Endothelial cell (in vitro differentiated cells): ENCODE measurements around the gene ATP13A3. TPM values are rescaled to one million over a fixed set of nuclear protein-coding genes. Genes with fewer than 3 reads are reported as not detected.
A peak's percentile ranks its signal among the peaks of the same experiment; 100 is the strongest.

ENCODE experiments used
- DNase-seq: peaks from one replicate; pipeline ENCODE4 v3.0.0; 2021; ENCODE audit warnings: low spot score
- H3K27ac Mint-ChIP-seq: one replicate; pipeline ENCODE4 v1.8.0; 2021; ENCODE audit warnings: mixed read lengths, inconsistent platforms; ENCODE audit not compliant: unreplicated experiment
- H3K27me3 Mint-ChIP-seq: one replicate; pipeline ENCODE4 v1.8.0; 2021; ENCODE audit warnings: mild to moderate bottlenecking, moderate library complexity, mixed read lengths, inconsistent platforms; ENCODE audit not compliant: unreplicated experiment
- H3K36me3 Mint-ChIP-seq: one replicate; pipeline ENCODE4 v1.8.0; 2021; ENCODE audit warnings: mild to moderate bottlenecking, low read depth, mixed read lengths, inconsistent platforms; ENCODE audit not compliant: unreplicated experiment
- H3K4me1 Mint-ChIP-seq: one replicate; pipeline ENCODE4 v1.8.0; 2021; ENCODE audit warnings: mild to moderate bottlenecking, mixed read lengths, inconsistent platforms; ENCODE audit not compliant: unreplicated experiment
- H3K4me3 Mint-ChIP-seq: one replicate; pipeline ENCODE4 v1.8.0; 2021; ENCODE audit warnings: mild to moderate bottlenecking, mixed read lengths, inconsistent platforms; ENCODE audit not compliant: unreplicated experiment
- H3K9me3 Mint-ChIP-seq: one replicate; pipeline ENCODE4 v1.8.0; 2021; ENCODE audit warnings: mixed read lengths, inconsistent platforms; ENCODE audit not compliant: unreplicated experiment
- CTCF ChIP-seq: fragments of 200-600 bp; sonication (generic); IDR thresholded peaks from one replicate; pipeline ENCODE4 v1.5.0; 2021; ENCODE audit warnings: antibody characterized with exemption; ENCODE audit not compliant: unreplicated experiment
- total RNA-seq: library from RNA; stranded (reverse); fragmentation: NEBNext Ultra II Directional; extraction: Animal tissue kit (Norgen Biotek cat#: 25700); gene quantifications from one replicate; pipeline ENCODE4 v1.2.1, GENCODE V29; 2021; ENCODE audit not compliant: unreplicated experiment

The ATP13A3 gene
- total RNA-seq, 1 donor from 2014 or later: 32.1 TPM

DNA sequence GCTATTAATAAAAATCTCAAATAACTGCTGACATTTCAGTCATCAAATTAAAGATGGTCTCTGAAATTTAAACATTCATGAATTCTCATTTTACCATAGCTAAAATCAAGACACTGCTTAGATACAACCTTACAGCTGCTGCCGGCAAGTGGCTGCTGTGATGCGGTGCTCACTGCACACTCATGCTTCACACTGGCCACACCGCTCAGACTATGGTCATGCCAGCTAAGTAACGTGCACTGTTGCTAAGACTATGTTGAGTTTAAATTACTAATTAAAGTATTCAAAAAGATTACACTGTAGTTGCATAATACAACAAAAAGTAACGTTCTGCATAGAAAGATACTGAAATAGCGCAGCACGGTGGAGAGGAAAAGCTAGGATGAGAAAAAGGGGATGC, 12.1 kb downstream of the ATP13A3 start:
- no peaks in the 10 kb centered on the region for H3K36me3 Mint-ChIP-seq
- no peak overlapping the region for H3K27ac Mint-ChIP-seq
- no peak for DNase-seq
- TF ChIP-seq CTCF: no peak
- H3K9me3 Mint-ChIP-seq: no peaks in the 10 kb centered on the region
- H3K4me1 Mint-ChIP-seq: no peaks in the 10 kb centered on the region
- H3K4me3 Mint-ChIP-seq: no peak overlapping the region
- no peaks in the 10 kb centered on the region for H3K27me3 Mint-ChIP-seq

- Mint-ChIP-seq H3K4me3 (no peak overlapping the region), H3K9me3 (no peaks in the 10 kb centered on the region), H3K36me3 (no peaks in the 10 kb centered on the region), H3K27ac (no peak overlapping the region), H3K27me3 (no peaks in the 10 kb centered on the region), H3K4me1 (no peaks in the 10 kb centered on the region)
- peak; percentile 86 for TF ChIP-seq CTCF
- no peak for DNase-seq
These were observed 14.4 kb downstream of the ATP13A3 start for GRCh38 chr3:194472290-194472920.

- H3K36me3 Mint-ChIP-seq: no peaks in the 10 kb centered on the region
- no peak for DNase-seq
- no peak overlapping the region for H3K27ac Mint-ChIP-seq
- H3K9me3 Mint-ChIP-seq: no peaks in the 10 kb centered on the region
- no peaks in the 10 kb centered on the region for H3K4me1 Mint-ChIP-seq
- no peak overlapping the region for H3K4me3 Mint-ChIP-seq
- TF ChIP-seq CTCF: no peak
- H3K27me3 Mint-ChIP-seq: no peaks in the 10 kb centered on the region
These were observed 14.9 kb downstream of the ATP13A3 start for GRCh38 chr3:194471863-194472262.

DNA sequence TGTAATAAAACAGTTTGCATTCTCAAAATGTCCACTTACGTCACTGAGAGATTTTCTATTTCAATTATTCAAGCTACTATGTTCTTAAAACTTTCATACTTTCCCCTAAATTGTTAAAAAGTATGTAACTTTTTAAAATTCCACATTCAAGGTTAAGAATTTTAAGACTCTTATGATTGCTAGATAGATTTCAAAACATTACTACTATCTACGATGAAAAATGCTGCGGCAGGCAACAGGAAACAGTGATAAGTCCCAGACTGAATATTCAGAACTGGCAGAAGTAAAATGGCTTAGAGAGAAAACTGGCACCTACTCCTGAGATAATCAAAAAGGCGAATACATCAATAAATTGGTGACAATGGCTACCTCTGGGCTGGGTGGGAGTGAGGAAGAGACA, 16.2 kb downstream of the ATP13A3 start:
- Mint-ChIP-seq H3K4me1 (no peaks in the 10 kb centered on the region), H3K27ac (no peak overlapping the region), H3K36me3 (no peaks in the 10 kb centered on the region), H3K4me3 (no peak overlapping the region), H3K9me3 (no peaks in the 10 kb centered on the region), H3K27me3 (no peaks in the 10 kb centered on the region)
- no peak for DNase-seq
- TF ChIP-seq CTCF: no peak

DNA sequence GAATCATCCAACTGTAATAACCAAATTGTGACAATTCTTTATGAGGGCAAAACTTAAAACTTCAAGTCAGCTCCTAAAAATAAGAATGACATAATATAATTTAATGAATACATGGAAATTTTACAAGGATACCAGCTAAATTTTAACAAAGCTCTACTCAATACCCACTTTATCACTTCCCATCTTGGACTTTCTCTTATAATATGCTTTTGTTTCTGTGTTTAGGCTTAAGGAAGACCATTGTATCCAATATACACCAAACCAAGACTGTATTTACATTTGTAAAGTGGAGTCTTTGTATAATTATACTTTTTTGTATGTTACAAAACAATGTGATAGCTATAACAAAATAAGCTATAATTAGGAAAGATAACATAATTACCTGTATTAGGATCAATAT, 16.8 kb downstream of the ATP13A3 start:
- Mint-ChIP-seq H3K27ac (no peak overlapping the region), H3K4me3 (no peak overlapping the region), H3K9me3 (no peaks in the 10 kb centered on the region), H3K4me1 (no peaks in the 10 kb centered on the region), H3K36me3 (no peaks in the 10 kb centered on the region), H3K27me3 (no peaks in the 10 kb centered on the region)
- no peak for DNase-seq
- no peak for TF ChIP-seq CTCF
